ENCODE data around the gene COL18A1. TPM values are rescaled to one million over a fixed set of nuclear protein-coding genes. Genes with fewer than 3 reads are reported as not detected.

Gene COL18A1
- total and polyA plus RNA-seq, 7 donors: 4.4 to 197 (median 39.7) TPM

GRCh38 chr21:45438391-45439145, 33.6 kb downstream of the COL18A1 start:
- H3K27ac ChIP-seq: peak overlapping the region; percentile 66 to 80 (median 77)
- H3K36me3 ChIP-seq: no peaks in the 10 kb centered on the region
- H3K27me3 ChIP-seq: no peaks in the 10 kb centered on the region
- DNase-seq: no peak
- 66 to 75% methylated on average over 26 of the region's 26 CpGs for WGBS, 2 donors
- intact Hi-C loops (cut with DNase I): loop anchor here (1.0 to 5.0 kb wide), 3 partner anchors 86 to 296 kb away; no protein-coding TSS in a partner anchor
- H3K9me3 ChIP-seq: no peaks in the 10 kb centered on the region
- H3K4me3 ChIP-seq: peak overlapping the region in 3 of 4 donors; percentile 33 to 45 (median 40)
- peaks cover 0 to 30% (median 20%) of the 10 kb centered on the region in 4 donors for H3K4me1 ChIP-seq
- TF ChIP-seq POLR2AphosphoS5 (IDR thresholded peaks at IDR 0.05): no peak
- TF ChIP-seq POLR2A (IDR thresholded peaks at IDR 0.05): no peak
- TF ChIP-seq CTCF (IDR thresholded peaks at IDR 0.05): no peak
- TF ChIP-seq EP300 (IDR thresholded peaks at IDR 0.05): no peak

GRCh38 chr21:45439161-45439872, 34.4 kb downstream of the COL18A1 start:
- peak; percentile 93 for DNase-seq
- peaks cover 0 to 24% (median 14%) of the 10 kb centered on the region in 4 donors for H3K4me1 ChIP-seq
- intact Hi-C loops (cut with DNase I): loop anchor here (1.0 to 5.0 kb wide), 3 partner anchors 87 to 297 kb away; no protein-coding TSS in a partner anchor

GRCh38 chr21:45439901-45440461, 35.0 kb downstream of the COL18A1 start:
- WGBS, 2 donors: 89 to 94% methylated on average over 28 of the region's 28 CpGs
- Histone ChIP-seq H3K4me1 (peaks cover 0 to 24% (median 14%) of the 10 kb centered on the region in 4 donors), H3K27me3 (no peaks in the 10 kb centered on the region), H3K36me3 (no peaks in the 10 kb centered on the region), H3K9me3 (no peaks in the 10 kb centered on the region), H3K27ac (peak overlapping the region; percentile 66 to 80 (median 77)), H3K4me3 (peak overlapping the region in 1 of 4 donors; percentile 45)
- TF ChIP-seq CTCF (IDR thresholded peaks at IDR 0.05): no peak
- TF ChIP-seq EP300 (IDR thresholded peaks at IDR 0.05): no peak
- TF ChIP-seq POLR2AphosphoS5 (IDR thresholded peaks at IDR 0.05): no peak
- TF ChIP-seq POLR2A (IDR thresholded peaks at IDR 0.05): no peak
- intact Hi-C loops (cut with DNase I): loop anchor here (1.0 to 10.0 kb wide), 4 partner anchors 88 to 485 kb away; no protein-coding TSS in a partner anchor
- DNase-seq: no peak

More at GRCh38 chr21:45439161-45439872, 34.4 kb downstream of the COL18A1 start:
- H3K36me3 ChIP-seq: no peaks in the 10 kb centered on the region
- TF ChIP-seq EP300 (IDR thresholded peaks at IDR 0.05) (peak in 1 of 4 donors; percentile 52), POLR2AphosphoS5 (IDR thresholded peaks at IDR 0.05) (peak; percentile 56 to 79 (median 66)), POLR2A (IDR thresholded peaks at IDR 0.05) (no peak), CTCF (IDR thresholded peaks at IDR 0.05) (peak; percentile 96 to 98 (median 98))
- H3K27me3 ChIP-seq: no peaks in the 10 kb centered on the region
- 14 to 15% methylated on average over 58 of the region's 58 CpGs for WGBS, 2 donors
- H3K27ac ChIP-seq: peak overlapping the region; percentile 66 to 80 (median 77)
- peak overlapping the region; percentile 11 to 45 (median 36) for H3K4me3 ChIP-seq
- no peaks in the 10 kb centered on the region for H3K9me3 ChIP-seq

GRCh38 chr21:45440736-45441350, 35.9 kb downstream of the COL18A1 start:
- intact Hi-C loops (cut with DNase I): loop anchor here (10.0 kb wide), 1 partner anchor 486 kb away; no protein-coding TSS in a partner anchor
- Histone ChIP-seq H3K36me3 (no peaks in the 10 kb centered on the region), H3K27ac (no peak overlapping the region), H3K4me1 (peaks cover 0 to 22% (median 14%) of the 10 kb centered on the region in 4 donors), H3K9me3 (no peaks in the 10 kb centered on the region), H3K27me3 (no peaks in the 10 kb centered on the region), H3K4me3 (no peak overlapping the region)
- no peak for DNase-seq
- TF ChIP-seq CTCF (IDR thresholded peaks at IDR 0.05) (no peak), EP300 (IDR thresholded peaks at IDR 0.05) (no peak)
- WGBS, 2 donors: 86 to 92% methylated on average over 22 of the region's 22 CpGs

Measured in sigmoid colon (tissue), 7 donors.